ENCODE measurements around the gene NAPA.

Gene NAPA

DNA sequence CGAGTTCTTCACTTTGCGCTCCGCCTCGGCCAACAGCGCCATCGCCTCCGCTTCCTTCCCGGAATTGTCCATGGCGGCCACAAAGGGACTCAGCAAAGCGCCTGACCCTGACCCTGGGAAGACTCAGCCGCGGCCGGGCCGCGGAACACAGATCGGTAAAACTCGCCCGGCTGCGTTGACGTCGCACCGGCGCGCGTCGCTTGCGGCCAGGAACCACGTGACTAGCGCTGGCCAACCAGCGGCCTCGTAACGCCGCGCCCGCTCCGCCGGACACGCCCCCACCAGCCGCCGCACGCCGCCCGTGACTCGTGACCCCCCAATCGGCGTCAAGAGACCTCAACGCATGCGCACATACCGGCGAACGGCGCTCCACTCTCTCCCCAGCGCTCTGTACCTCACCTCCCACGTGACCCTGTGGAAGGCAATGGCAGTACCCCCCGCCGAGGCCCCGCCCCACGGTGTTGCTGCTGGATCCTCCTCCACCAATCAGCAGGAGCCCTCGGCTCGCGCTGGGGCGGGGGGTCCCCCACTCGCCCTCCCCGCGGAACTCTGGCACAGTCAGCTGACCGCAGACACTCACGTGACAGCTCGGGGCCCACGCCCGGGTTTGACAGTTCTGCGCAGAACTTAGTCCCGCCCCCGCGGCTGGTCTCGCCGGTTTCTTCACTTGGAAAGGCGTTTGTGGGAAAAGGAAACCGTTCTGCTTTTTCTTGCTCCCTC, at the start of gene NAPA:
Gene NAPA, minus strand, starts transcription at position 195 of the 720 bp plus-strand sequence. Its CDS starts 123 bp downstream, at position 72.
- peak; percentile 100 for DNase-seq (ENCODE audit: low spot score)

DNA sequence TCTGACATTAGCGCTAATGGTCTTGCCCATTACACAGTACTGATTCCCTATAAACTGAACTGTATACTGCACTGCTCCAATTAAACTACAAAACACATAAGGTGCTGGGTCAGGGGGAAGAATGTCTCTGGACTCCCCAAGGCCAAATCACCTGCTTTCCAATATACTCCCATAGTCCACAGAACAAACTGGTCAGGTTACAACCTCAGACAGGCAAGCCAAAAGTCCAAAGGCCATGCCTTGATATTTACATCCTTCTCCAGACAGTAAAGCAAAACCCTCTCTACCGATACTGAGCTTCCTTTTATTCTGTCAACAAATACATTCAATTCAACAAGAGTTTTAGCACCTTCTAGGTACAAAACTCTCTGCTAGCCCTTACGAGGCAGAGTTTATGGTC, 49.2 kb upstream of the NAPA start:
- no peak for DNase-seq (ENCODE audit: low spot score)

DNA sequence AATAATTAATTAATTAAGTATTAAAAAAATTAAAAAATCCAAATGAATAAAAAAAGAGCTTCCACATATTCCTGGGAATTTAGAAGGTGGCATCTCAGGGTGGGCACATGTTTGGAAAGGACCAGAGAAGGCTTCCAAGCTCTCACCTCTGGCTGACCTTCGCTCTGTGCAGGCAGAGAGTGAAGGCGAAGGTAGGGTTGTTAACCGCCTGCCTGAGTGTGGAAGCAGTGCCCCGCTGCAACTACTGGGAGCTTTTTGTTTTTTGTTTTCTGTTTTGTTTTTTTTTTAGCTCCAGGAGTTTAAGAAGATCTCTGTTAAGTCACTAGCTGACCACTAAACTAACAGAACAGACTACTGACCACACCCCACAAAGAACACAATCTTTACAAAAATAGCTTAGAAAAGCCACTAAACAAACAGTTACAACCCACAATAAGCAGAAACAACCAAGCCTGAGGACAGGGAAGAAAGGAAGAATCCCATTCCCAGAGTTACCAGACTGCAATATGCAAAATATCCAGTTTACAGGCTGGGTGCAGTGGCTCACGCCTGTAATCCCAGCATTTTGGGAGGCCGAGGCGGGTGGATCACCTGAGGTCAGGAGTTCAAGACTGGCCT, 46.7 kb upstream of the NAPA start:
- no peak for DNase-seq (ENCODE audit: low spot score)

DNA sequence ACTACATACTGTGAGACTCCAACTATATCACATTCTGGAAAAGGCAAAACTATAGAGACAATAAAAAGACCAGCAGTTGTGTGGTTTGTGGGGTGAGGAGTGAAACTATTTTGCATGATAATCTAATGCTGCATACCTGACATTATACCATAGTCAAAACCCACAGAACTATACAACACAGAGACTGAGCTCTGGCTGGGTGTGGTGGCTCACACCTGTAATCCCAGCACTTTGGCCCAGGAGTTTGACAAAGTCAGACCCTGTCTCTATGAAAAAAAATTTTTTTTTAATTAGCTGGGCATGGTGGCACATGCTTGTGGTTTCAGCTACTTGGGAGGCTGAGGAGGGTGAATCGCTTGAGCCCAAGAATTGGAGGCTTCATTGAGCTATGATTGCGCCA, 46.1 kb upstream of the NAPA start:
- no peak for DNase-seq (ENCODE audit: low spot score)

DNA sequence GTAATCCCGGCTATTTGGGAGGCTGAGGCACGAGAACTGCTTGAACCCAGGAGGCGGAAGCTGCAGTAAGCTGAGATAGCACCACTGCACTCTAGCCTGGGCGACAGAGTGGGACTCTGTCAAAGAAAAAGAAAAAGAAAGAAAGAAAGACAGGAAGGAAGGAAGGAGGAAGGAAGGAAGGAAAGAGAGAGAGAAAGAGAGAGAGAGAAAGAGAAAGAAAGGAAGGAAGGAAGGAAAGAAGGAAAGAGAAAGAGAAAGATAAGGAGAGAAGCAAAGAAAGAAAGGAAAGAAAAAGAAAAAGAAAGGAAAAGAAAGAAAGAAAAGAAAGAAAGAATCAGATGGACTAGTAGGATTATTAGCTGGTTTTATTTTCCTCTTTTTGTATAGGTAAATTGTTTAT, 35.3 kb upstream of the NAPA start:
- DNase-seq (ENCODE audit: low spot score) = no peak

DNA sequence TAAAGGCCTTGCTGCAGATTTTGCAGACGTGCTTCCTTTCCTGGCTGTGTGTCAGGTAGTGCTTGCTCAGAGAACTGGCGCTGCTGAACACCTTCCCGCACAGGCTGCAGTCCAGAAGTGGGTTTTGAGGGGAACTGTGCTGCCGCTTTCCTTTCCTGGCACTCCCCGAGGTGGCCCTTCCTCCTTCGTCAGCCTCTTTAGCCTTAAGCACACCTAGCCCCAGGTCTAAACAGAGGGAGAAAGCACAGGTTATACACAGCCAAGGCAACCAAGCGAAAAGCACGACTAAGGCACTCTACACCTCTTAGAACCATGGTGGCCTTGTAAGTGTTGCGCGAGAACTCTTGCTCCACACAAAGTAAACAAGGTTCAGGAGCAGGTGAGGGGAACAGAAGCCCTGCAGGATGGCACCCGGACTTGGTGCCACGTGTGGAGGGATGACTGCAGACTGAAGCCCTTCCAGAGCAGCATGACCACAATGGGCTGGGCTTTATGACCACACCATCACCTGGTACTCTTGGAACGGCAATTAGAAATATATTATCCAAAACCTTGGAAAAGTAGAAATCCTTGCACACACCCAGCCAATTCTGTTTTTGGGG, 34.5 kb upstream of the NAPA start:
- no peak for DNase-seq (ENCODE audit: low spot score)

DNA sequence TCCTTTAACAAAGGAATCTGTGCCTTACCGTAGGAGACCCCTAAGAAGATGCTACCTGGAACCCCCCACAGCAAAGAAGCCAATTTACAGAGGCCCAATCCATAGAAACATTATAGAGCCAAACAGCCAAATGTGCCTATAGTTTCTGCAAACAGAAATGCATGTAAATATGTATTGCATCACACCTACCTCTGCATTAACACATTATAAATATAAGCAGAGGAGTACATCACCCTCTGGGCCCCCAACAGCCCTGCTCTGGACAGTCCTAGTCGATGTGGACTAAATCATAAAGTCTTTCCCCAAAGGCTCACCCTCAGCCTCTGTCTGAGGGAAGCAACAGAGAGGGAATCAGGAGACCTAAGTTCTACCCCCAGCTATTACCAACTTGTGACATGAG, 32.3 kb upstream of the NAPA start:
- DNase-seq (ENCODE audit: low spot score) = no peak

DNA sequence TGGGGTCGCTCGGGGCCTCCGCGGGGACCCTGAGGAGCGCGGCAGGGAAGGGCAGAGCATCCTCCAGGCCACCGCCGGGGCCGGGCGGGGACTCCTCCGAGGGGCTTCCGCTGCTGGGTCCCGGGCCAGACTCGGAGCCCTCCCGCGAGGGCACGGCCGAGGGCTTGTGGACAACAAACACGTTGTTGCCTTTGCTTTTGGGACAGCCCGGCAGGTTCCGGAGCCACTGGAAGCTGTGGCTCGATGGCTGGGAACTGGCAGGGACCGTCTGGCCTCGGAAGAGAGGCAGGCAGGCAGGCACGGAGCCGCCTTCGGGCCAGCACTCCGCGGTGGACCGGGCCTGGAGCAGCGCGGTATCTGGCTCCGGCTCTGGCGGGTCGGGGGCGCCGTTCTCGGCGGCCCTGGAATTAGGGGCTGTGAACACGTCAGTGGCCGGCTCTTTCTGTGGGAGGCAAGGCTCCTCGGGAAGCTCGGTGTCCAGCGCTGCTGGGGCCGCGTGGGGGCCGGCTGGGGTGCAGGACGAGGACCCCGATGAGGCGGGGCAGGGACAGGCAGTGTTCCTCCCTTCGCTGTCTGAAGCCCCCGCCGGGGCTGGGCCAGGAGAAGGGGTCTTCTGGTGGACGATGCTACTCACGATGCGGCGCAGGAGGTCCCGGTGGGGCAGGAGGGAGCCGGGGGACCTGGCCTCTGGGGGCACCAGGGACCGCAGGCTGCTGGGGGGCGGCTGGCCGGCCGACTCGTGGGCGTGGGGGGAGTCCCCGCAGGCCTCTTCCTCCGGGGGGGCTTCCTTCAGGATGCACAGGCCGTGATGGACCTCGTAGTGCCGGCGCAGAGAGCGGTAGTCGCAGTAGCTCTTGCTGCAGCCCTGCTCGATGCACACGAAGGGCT, 30.4 kb upstream of the NAPA start:
- no peak for DNase-seq (ENCODE audit: low spot score)

DNA sequence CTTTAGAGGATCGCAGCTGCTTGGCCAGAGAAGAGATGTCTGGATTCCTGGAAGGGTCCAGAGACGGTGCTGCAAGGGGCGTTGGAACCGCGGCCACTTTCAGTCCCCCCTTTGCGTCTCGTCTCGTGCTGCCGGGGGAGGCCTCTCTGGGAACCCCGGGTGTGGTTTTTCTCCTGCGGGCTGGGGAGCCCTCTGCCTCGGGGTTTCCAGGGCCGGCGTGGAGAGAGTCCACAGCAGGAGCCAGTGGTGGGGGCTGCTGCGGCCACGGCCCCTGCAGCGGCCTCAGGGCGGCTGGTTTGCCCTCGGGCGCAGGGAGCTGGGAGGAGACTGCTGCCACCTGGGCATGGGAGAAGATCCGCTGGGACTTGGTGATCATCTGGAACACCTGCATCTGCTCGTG, 29.6 kb upstream of the NAPA start:
- no peak for DNase-seq (ENCODE audit: low spot score)

DNA sequence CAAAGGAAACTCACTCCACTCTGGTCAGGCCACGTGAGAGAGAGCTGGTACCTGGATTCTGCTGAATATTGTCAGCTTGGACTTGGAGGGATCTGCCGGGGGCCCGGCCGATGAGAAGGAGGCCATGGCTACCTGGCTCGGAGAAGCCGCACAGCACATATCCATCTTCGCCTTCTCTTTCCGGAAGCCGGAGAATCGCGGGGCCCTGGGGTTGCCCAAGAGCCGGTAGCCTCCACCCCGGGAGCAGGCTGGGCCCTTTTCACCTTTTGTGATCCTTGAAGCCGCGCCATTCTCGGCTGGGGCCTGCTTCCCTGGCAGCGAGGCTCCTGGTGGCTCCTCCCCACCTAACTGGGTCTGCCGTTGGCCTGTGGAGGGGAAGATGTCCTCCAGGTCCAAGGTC, 29.2 kb upstream of the NAPA start:
- DNase-seq (ENCODE audit: low spot score) = no peak

DNA sequence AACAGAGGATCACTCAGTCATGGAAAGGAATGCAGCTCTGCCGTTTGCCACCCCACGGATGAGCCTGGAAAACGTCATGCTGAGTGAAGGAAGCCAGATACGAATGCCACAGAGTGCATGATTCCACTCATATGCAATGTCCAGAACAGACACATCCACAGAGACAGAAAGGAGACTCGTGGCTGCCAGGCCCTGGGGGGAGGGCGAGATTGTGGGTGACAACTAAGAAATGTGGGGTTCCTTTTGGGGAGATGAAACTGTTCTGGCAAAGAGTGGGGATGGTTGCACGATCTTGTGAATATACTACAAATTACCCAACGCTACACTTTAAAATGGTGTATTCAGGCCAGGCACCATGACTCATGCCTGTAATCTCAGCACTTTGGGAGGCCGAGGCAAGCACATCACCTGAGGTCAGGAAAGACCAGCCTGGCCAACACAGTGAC, 27.2 kb upstream of the NAPA start:
- DNase-seq (ENCODE audit: low spot score) = no peak

DNA sequence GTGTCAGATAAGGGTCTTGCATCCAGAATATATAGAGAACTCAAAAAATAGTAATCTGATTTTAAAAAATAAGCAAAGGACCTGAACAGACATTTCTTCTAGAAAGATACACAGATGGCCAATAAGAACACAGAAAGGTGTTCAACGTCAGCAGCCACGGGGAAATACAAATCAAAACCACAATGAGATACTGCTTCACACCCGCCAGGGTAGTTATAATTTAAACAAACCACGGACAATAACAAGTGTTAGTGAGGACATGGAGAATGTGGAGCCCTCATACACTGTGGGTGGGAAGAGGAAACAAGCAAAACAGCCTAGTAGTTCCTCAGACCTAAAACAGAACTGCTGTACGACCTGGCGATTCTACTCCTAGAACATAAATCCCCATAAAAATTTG, 26.7 kb upstream of the NAPA start:
- peak; percentile 45 for DNase-seq (ENCODE audit: low spot score)

DNA sequence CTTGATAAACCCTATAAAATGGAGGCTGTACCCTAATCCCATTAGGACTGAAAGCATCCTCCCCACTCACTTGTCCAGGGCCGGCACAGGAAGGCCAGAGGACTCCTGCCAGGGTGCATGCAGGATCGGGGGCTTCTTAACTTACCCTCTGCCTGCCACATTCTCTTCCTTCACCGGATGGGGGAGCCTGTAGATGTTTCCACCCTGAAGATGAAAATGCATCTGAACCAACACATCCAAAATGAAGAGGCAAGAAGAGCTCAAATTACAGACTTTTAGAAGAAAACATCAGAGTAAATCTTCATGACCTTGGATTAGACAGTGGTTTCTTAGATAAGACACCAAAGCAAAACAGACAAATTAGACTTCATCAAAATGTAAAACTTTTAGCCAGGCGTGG, 25.9 kb upstream of the NAPA start:
- DNase-seq (ENCODE audit: low spot score) = no peak

DNA sequence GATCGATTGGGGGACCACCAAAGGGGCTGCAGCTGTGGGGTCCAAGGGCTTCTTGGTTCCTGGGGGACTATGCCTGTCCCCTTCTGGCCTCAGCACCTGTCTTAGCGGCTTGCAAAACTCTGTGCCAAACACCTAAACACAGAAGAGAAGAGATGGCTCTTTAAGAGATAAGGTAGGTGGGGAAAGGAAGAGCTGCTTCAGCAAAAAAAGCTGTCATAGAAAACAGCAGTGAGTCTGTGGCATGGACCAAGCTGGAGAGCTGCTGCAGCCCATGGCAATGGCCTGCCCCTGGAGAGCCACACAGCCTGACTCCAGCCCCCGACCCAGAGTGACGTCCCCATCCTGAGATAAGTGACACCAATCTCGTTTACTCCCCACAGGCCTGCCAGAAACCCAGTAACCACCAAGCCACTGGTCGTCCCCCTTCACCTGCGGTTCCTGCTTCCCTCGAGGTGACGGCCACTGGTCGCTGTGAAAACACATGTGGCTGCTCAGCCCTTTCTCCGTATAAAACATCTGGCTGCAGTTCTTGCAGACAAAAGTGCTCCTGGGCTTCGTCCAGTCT, 25.0 kb upstream of the NAPA start:
- DNase-seq (ENCODE audit: low spot score) = no peak

DNA sequence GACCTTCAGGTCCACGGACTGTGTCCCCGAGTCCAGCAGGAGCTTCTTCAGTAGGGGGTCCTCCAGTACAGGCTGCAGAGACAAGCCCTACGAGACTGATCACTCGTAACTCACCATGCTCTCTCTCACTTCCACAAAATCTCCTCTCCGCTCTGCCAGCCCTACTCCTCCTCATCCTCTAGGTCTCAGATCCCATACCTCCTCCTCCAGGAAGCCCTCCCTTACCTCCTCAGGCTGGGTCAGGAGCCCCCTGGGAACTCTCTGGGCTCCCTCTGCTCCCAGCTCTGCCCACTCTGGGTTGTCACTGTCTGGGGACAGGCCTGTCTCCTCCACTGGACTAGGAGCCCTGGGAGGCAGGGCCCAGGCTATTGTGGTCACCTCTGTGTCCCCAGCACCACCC, 23.9 kb upstream of the NAPA start:
- DNase-seq (ENCODE audit: low spot score) = no peak

DNA sequence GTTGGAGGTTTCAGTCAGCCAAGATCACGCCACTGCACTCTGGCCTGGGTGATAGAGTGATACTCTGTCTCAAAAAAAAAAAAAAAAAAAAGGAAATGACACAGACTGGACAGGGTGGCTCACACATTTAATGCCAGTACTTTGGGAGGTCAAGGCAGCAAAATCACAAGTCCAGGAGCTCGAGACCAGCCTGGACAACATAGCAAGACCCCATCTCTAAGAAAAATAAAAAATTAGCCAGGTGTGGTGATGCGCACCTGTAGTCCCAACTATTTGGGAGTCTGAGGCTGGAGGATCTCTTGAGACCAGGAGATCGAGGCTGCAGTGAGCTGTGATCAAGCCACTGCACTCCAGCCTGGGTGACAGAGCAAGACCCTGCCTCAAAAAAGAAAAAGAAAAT, 22.6 kb upstream of the NAPA start:
- no peak for DNase-seq (ENCODE audit: low spot score)

DNA sequence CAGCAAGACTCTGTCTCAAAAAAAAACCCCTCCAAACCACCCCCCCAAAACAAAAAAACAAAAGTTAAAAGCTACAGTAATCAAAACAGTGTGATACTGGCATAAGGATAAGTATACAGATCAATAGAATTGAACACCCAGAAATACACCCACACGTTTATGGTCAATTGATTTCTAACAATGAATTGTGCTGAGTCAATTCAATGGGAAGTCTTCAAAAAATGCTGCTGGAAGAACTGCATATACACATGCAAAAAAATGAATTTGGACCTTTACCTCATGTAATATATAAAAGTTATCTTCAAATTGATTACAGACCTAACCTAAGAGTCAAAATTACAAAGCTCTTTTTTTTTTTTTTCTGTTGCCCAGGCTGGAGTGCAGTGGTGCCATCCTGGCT, 19.8 kb upstream of the NAPA start:
- DNase-seq (ENCODE audit: low spot score) = no peak

DNA sequence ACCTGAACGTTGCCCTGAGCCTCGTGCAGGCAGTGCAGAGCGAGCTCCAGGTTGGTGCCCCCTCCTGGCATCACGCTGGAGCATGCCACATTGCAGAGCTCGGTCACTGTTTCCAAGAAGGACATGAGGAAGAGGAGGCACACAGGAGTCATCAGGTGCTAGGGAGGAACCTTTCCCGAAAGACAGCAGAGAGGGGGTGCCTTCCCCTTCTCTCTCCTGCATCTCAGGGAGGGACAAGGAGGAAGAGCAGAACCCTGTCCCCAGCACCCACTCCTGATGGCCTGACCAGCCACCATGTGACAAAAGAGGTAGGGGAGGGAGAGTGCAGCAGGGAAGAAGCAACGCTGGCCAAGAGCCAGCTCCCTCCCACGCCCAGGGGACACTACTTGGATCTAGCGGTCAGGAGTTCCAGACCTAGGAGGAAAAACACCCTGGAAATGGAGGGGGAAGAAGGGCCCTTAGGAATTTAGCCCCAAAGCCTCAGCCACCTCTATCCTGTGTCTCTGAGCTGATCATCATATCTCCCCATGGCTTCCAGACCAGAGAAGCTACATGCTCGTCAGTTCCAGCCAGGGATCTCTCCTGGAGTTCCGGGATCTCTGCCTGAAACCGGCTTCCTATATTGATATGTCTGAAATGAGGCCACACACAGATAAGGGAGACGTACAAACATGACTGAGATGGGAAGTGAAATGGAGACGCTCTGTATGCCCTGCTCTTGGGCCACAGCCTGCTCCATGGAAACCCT, 17.0 kb upstream of the NAPA start:
- DNase-seq (ENCODE audit: low spot score) = no peak

DNA sequence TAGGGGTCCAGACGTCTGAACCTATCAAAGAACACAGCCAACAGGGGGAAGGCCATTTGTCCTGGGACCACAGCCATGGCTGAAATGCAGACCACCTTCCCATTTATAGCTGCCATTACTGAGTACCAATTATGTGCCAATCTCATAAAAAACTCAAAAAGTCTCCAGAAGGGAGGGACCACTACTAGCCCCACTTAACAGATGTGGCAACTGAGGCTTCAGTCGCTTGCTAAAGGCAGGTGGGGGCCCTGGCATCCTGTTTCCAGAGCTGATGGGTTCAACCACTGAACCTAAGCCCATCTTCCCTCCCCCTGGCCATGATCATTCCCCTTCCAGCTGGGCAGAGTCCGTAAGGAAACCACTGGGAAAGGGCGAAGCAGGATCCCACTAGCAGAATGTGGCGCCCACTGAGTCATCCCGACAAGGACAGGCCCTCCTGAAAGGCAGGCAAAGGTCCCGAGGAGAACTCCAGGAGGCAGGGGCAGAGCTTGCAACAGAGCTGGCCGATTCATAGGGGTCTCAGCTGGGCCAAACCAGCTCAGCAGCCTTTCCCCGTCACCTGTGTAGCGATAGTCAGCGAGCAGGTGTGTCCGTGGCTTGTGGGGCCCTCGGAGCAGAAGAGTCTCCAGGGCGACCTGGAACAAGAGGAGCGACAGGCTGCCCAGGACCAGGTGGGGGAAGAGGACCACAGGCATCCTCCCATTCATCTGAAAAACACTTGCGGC, 14.3 kb upstream of the NAPA start:
- no peak for DNase-seq (ENCODE audit: low spot score)

DNA sequence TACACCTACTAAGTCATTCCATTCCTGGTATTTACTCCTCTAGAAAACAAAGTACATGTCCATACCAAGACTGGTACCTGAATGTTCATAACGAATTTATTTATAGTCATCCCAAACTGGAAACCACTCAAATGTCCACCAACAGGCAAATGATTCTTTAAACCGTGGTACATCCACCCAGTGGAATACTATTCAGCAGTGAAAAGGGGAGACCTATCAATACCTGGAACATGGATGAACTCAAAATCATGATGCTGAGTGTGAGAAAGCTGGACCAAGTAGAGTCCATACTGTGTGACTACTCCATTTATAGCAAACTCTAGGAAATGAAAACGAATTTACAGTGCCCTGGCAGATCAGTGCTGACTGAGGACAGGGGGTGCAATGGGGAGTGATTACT, 11.9 kb upstream of the NAPA start:
- DNase-seq (ENCODE audit: low spot score) = no peak

DNA sequence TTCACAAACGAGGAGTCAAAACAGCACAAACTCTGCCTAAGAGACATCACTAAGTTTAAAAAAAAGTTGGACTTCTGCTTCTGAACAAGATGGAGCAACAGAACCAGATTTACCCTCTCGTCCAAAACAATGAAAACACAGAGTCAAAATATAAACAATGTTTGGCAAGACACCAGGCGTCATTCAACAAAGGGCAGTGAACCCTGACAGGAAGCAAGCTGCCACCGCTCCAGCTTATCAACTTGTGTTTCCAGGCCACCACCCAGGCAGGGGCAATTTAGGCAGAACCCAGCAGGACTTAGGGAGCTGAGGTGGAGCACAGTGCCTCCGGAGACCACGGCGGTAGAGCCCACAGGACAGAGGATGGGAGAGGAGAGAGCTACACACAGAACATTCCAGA, 8.6 kb upstream of the NAPA start:
- no peak for DNase-seq (ENCODE audit: low spot score)
